Tibial nerve (tissue), 4 donors: ENCODE measurements around the gene HES2. TPM values are rescaled to one million over a fixed set of nuclear protein-coding genes. Genes with fewer than 3 reads are reported as not detected.
"Not testable (repeated sequence)": the region's sequence is repeated elsewhere in the genome, so short reads cannot be mapped to it uniquely, and the experiment has no call there.

Experiments
- DNase-seq, 2 donors: peaks; one replicate each; pipeline ENCODE4 v3.0.0-alpha.2; 2019; ENCODE audit warnings: low spot score in 2 of 2
- H3K27ac ChIP-seq, 4 donors: fragments of 200-600 bp; sonication (generic) in 3 of 4; one replicate each; pipeline ENCODE4 v1.5.1; 2017 to 2019; ENCODE audit warnings: mild to moderate bottlenecking in 1 of 4
- H3K27me3 ChIP-seq, 2 donors: fragments of 200-600 bp; sonication (generic) in 1 of 2; one replicate each; pipeline versions ENCODE4 v1.5.1 to v1.6.0; 2017 to 2019
- H3K36me3 ChIP-seq, 3 donors: fragments of 200-600 bp; sonication (generic); one replicate each; pipeline ENCODE4 v1.5.1; 2018 to 2019
- H3K4me1 ChIP-seq, 4 donors: fragments of 200-600 bp; sonication (generic) in 3 of 4; one replicate each; pipeline ENCODE4 v1.5.1; 2017 to 2019
- H3K4me3 ChIP-seq, 4 donors: fragments of 200-600 bp; sonication (generic) in 3 of 4; one replicate each; pipeline ENCODE4 v1.5.1; 2017 to 2019; ENCODE audit warnings: mild to moderate bottlenecking in 1 of 4, moderate library complexity in 1 of 4
- H3K9me3 ChIP-seq, 4 donors: fragments of 200-600 bp; sonication (generic) in 3 of 4; one replicate each; pipeline ENCODE4 v1.5.1; 2017 to 2019
- EP300 ChIP-seq, 2 donors: sonication (generic); formaldehyde crosslinking; IDR thresholded peaks; one replicate each; pipeline ENCODE4 v1.6.1; 2017; ENCODE audit warnings: antibody characterized with exemption in 2 of 2, mild to moderate bottlenecking in 1 of 2
- POLR2A ChIP-seq, 2 donors: fragments of 450-650 bp; IDR thresholded peaks; one replicate each; pipeline ENCODE4 v1.6.1; 2017; ENCODE audit warnings: antibody characterized with exemption in 2 of 2, mild to moderate bottlenecking in 2 of 2, moderate library complexity in 2 of 2
- WGBS, 2 donors: methylation state at CpG; one replicate each; pipeline ENCODE4 v1.1.5; 2018; 5-methylcytosine and 5-hydroxymethylcytosine counted together
- total RNA-seq, 4 donors: library from RNA; depleted of rRNA; stranded (reverse); fragments of >200 nt; gene quantifications; one replicate each; pipeline ENCODE4 v1.1.0, GENCODE V29; 2016
- TF ChIP-seq, protein P1 (sequence below), 5 experiments: fragments of 200-600 bp in 3 of 5; fragments of 450-650 bp in 2 of 5; sonication (generic) in 3 of 5; IDR thresholded peaks; one replicate each; pipeline ENCODE4 v1.5.1; 2016 to 2019; ENCODE audit warnings: antibody characterized with exemption in 5 of 5, mild to moderate bottlenecking in 3 of 5, moderate library complexity in 2 of 5

HES2 gene
- total RNA-seq, 4 donors from 2014 or later = not detected

DNA sequence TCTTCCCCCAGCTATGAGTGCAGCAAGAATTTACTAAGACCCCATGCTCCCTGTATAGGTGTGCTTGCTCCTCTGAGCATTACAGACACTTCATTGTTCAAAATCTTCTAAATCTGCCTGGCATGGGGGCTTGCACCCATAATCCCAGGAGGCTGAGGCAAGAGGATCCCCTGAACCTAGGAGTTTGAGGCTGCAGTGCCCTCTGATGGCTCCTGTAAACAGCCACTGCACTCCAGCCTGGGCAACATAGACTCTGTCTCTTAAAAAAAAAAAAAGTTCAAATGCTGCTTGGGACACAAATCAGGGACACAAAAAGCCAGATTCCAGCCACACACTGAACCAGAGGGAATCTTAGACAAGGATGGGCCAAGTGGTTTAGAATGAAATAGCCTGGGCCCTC is 22.7 kb downstream of the HES2 start:
- Histone ChIP-seq H3K4me1 (peaks cover 0 to 13% (median 10%) of the 10 kb centered on the region in 4 donors), H3K36me3 (no peaks in the 10 kb centered on the region), H3K27ac (no peak overlapping the region), H3K9me3 (no peaks in the 10 kb centered on the region), H3K27me3 (no peaks in the 10 kb centered on the region), H3K4me3 (no peak overlapping the region)
- DNase-seq = no peak
- TF ChIP-seq, protein P1, sequence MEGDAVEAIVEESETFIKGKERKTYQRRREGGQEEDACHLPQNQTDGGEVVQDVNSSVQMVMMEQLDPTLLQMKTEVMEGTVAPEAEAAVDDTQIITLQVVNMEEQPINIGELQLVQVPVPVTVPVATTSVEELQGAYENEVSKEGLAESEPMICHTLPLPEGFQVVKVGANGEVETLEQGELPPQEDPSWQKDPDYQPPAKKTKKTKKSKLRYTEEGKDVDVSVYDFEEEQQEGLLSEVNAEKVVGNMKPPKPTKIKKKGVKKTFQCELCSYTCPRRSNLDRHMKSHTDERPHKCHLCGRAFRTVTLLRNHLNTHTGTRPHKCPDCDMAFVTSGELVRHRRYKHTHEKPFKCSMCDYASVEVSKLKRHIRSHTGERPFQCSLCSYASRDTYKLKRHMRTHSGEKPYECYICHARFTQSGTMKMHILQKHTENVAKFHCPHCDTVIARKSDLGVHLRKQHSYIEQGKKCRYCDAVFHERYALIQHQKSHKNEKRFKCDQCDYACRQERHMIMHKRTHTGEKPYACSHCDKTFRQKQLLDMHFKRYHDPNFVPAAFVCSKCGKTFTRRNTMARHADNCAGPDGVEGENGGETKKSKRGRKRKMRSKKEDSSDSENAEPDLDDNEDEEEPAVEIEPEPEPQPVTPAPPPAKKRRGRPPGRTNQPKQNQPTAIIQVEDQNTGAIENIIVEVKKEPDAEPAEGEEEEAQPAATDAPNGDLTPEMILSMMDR (IDR thresholded peaks at IDR 0.05) = no peak
- TF ChIP-seq POLR2A (IDR thresholded peaks at IDR 0.05) = no peak
- no peak for TF ChIP-seq EP300 (IDR thresholded peaks at IDR 0.05)

DNA sequence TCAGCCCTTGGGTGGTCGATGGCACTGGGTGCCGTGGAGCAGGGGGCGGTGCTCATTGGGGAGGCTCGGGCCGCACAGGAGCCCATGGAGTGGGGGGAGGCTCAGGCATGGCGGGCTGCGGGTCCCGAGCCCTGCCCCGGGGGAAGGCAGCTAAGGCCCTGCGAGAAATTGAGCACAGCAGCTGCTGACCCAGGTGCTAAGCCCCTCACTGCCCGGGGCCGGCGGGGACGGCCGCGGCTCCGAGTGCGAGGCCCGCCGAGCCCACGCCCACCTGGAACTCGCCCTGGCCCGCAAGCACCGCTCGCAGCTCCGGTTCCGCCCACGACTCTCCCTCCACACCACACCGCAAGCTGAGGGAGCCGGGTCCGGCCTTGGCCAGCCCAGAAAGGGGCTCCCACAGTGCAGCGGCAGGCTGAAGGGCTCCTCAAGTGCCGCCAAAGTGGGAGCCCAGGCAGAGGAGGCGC is 23.9 kb downstream of the HES2 start:
- H3K36me3 ChIP-seq, H3K4me3 ChIP-seq, H3K27ac ChIP-seq, DNase-seq, H3K27me3 ChIP-seq, H3K9me3 ChIP-seq: not testable (repeated sequence)
- WGBS, 2 donors = 95 to 100% methylated on average over 10 to 30 of the region's 34 CpGs
- H3K4me1 ChIP-seq = peaks cover 0 to 17% (median 10%) of the 10 kb centered on the region in 4 donors

DNA sequence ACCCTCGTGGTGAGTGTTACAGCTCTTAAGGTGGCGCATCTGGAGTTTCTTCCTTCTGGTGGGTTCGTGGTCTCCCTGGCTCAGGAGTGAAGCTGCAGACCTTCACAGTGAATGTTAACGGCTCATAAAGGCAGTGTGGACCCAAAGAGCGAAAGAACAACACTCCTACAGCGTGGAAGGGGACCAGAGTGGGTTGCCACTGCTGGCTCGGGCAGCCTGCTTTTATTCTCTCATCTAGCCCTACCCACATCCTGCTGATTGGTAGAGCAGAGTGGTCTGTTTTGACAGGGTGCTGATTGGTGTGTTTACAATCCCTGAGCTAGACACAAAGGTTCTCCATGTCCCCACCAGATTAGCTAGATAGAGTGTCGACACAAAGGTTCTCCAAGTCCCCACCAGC is 24.6 kb downstream of the HES2 start:
- Histone ChIP-seq H3K4me1 (peaks cover 0 to 17% (median 10%) of the 10 kb centered on the region in 4 donors), H3K27ac (peak overlapping the region in 1 of 4 donors; percentile 22)
- not testable (repeated sequence) for H3K36me3 ChIP-seq, DNase-seq, H3K27me3 ChIP-seq, H3K9me3 ChIP-seq, H3K4me3 ChIP-seq
- 92 to 94% methylated on average over 8 of the region's 8 CpGs for WGBS, 2 donors

DNA sequence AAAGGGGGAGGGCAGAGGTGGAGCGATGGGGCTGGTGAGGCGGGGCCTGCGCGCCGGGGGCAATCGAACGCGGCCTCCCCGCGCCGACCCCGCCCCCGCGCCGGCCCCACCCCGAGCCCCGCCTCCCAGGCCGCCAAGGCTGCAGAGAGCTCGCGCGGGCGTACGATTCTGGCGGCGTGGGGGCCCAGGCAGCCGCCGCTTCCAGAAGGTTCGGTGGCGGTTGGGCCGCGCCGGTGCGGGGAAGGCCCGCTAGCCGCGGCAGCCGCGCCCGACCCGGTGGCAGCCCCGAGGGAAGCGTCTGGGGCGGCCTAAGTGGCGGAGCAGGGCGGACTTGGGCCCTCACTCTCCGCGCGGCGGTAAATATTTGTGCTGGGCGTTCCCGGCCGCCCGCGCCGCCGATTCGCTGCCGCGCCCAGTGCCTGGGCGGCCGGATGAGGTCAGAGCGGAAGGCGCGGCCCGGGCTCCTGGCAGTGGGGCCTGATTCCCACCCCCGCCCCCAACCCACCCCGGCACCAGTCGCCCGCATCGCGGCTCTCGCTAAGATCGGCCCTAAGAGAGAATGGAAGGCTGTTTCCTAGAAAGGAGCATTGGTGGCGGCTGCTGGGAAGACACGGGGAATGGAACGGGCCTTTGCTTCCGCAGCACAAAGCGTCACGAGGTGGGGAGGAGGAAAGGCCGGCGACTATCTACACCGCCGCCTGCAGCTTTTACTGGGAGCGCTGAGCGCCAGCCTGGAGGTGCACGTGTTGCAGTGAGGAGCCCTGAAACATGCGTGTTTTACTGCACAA is 26.1 kb downstream of the HES2 start, which contains the start of gene ACOT7:
Gene ACOT7 (minus strand): TSS at position 368 of the 788 bp plus-strand sequence. CDS start 368 bp downstream, outside the sequence.
- DNase-seq = peak; percentile 76 to 80
- TF ChIP-seq, protein P1 (IDR thresholded peaks at IDR 0.05) = peak in 3 of 5 experiments; percentile 22 to 37 (median 33)
- TF ChIP-seq EP300 (IDR thresholded peaks at IDR 0.05) (peak in 1 of 2 donors; percentile 72), POLR2A (IDR thresholded peaks at IDR 0.05) (peak; percentile 58 to 77)
- Histone ChIP-seq H3K9me3 (no peaks in the 10 kb centered on the region), H3K4me3 (peak within 1 kb of the TSS; percentile 42 to 79 (median 64)), H3K27ac (peak within 1 kb of the TSS; percentile 94 to 99 (median 96)), H3K4me1 (peaks cover 0 to 17% (median 10%) of the 10 kb centered on the region in 4 donors), H3K36me3 (no peaks in the 10 kb centered on the region), H3K27me3 (no peaks in the 10 kb centered on the region)
- 0 to 1% methylated on average over 8 to 38 of the region's 87 CpGs for WGBS, 2 donors

DNA sequence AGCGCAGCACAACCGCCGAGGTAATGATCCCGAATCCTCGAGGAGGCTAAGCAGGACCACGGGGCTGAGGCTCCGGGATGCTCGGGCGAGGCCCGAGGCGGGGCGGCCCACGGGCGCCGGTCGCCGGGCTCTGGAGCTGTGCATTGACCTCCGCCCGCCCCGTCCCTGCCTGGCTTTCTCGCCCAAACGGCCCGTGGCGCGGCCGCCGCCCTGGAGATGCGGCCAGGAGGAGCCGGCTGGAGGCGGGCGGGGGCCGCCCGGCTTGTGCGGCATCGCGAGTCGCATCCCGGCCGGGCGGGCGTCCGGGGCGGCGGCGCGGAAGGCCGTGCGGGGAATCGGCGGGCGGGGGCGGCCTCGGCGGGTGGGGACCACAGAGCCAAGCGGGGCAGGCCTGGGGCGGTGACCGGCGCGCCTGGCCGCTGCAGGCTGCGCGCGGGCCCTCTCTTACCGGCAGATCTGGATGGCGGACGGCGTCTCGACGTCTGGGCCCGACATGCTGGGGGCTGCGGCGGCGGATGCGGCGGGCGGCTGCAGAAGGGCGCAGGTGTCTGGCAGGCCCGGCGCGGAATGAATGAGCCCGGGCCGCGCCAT is 26.8 kb downstream of the HES2 start:
- Histone ChIP-seq H3K36me3 (no peaks in the 10 kb centered on the region), H3K27me3 (no peaks in the 10 kb centered on the region), H3K9me3 (no peaks in the 10 kb centered on the region), H3K4me3 (peak overlapping the region; percentile 42 to 79 (median 64)), H3K4me1 (peaks cover 0 to 17% (median 10%) of the 10 kb centered on the region in 4 donors), H3K27ac (peak overlapping the region; percentile 94 to 99 (median 96))
- 4 to 8% methylated on average over 7 to 37 of the region's 83 CpGs for WGBS, 2 donors
- no peak for DNase-seq
- no peak for TF ChIP-seq POLR2A (IDR thresholded peaks at IDR 0.05)
- TF ChIP-seq EP300 (IDR thresholded peaks at IDR 0.05) = no peak
- TF ChIP-seq, protein P1 (IDR thresholded peaks at IDR 0.05) = no peak
